ENCODE results near the gene RNF217. TPM values are rescaled to one million over a fixed set of nuclear protein-coding genes. Genes with fewer than 3 reads are reported as not detected.

Gene RNF217
- total RNA-seq, 4 donors from 2014 or later, result 6.0 to 24.3 (median 16.0) TPM

DNA sequence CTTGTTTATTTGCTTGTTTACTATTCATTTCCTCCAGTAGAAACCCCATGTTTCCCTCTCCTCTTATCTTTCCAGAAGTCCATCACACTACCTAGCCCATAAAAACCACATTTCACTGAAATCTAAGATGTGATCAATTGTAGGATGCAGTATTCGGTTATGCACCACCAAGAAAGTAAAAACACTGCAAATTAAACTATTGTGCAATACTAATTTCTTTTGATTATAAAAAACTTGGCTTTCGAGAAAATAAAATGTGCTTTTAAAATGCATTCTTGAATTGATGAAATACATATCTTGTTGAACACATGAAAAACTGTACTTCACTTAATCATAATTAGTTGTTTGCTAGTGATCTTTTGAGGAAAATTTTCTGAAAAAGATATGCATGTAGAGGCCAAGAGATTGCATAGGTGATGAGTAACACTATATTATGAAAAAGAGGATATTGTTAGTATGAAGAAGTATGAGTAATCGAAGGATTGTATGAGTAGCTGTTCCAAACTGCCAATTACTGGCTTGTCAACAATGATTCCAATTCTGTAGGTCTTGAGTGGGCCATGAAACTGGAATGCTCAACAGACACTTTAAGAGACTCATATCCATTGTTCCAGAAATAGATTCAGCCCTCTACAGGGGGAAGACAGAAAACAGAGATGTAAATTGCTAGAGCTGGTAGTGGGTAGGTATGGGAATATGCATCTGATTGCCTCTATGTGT lies 79.7 kb downstream of the RNF217 start:
- Histone ChIP-seq H3K4me3 (no peak overlapping the region), H3K4me1 (peaks cover 0 to 7% (median 0%) of the 10 kb centered on the region in 4 donors), H3K9me3 (no peaks in the 10 kb centered on the region), H3K27me3 (no peaks in the 10 kb centered on the region), H3K27ac (no peak overlapping the region), H3K36me3 (no peaks in the 10 kb centered on the region)
- DNase-seq, result no peak
- 75% methylated on average over 3 of the region's 3 CpGs for WGBS, 2 donors (ENCODE audit: low coverage in 1 of 2)
- intact Hi-C loops (cut with DNase I; ENCODE audit: low total_unique reads) (no loop called here), in situ Hi-C loops (cut with MboI; ENCODE audit: low pct_ligation_motif_present in 1 of 4, low pct_unique_long_range_greater_than_20kb in 1 of 4, low sequenced_read_pairs in 3 of 4) (no loop called here)
- TF ChIP-seq, protein P1, sequence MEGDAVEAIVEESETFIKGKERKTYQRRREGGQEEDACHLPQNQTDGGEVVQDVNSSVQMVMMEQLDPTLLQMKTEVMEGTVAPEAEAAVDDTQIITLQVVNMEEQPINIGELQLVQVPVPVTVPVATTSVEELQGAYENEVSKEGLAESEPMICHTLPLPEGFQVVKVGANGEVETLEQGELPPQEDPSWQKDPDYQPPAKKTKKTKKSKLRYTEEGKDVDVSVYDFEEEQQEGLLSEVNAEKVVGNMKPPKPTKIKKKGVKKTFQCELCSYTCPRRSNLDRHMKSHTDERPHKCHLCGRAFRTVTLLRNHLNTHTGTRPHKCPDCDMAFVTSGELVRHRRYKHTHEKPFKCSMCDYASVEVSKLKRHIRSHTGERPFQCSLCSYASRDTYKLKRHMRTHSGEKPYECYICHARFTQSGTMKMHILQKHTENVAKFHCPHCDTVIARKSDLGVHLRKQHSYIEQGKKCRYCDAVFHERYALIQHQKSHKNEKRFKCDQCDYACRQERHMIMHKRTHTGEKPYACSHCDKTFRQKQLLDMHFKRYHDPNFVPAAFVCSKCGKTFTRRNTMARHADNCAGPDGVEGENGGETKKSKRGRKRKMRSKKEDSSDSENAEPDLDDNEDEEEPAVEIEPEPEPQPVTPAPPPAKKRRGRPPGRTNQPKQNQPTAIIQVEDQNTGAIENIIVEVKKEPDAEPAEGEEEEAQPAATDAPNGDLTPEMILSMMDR (IDR thresholded peaks at IDR 0.05), result no peak
- TF ChIP-seq POLR2A (IDR thresholded peaks at IDR 0.05), result no peak
- no peak for TF ChIP-seq EP300 (IDR thresholded peaks at IDR 0.05; ENCODE audit: low read depth)
- TF ChIP-seq POLR2AphosphoS5 (IDR thresholded peaks at IDR 0.05), result no peak

DNA sequence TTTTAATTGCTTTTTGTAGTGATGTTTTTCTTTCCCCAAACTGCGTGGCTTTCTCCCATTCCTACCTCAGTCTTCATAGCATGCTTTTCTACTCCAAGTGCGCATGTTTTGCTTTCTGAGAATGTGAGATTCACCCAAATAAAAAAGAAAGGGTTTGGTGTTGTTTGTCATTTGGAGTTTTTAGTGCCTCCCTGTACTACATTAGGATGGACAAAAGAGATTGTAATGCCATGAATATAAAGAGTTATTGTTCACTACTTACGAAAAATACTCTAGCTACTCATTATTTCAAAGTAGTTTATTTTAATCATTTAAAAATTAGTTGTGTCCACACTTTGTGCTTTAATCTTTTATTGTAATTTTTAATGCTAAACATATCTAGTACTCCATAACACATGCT lies 81.8 kb downstream of the RNF217 start:
- 65 to 77% methylated on average over 3 of the region's 3 CpGs for WGBS, 2 donors (ENCODE audit: low coverage in 1 of 2)
- Histone ChIP-seq H3K4me1 (peaks cover 0 to 8% (median 0%) of the 10 kb centered on the region in 4 donors), H3K36me3 (no peaks in the 10 kb centered on the region), H3K27me3 (no peaks in the 10 kb centered on the region), H3K4me3 (no peak overlapping the region), H3K27ac (no peak overlapping the region), H3K9me3 (no peaks in the 10 kb centered on the region)
- intact Hi-C loops (cut with DNase I; ENCODE audit: low total_unique reads), result no loop called here
- DNase-seq, result no peak
- TF ChIP-seq EP300 (IDR thresholded peaks at IDR 0.05; ENCODE audit: low read depth) (no peak), POLR2A (IDR thresholded peaks at IDR 0.05) (no peak), POLR2AphosphoS5 (IDR thresholded peaks at IDR 0.05) (no peak)
- TF ChIP-seq, protein P1 (IDR thresholded peaks at IDR 0.05), result no peak
- in situ Hi-C loops (cut with MboI; ENCODE audit: low pct_ligation_motif_present in 1 of 4, low pct_unique_long_range_greater_than_20kb in 1 of 4, low sequenced_read_pairs in 3 of 4), result no loop called here

DNA sequence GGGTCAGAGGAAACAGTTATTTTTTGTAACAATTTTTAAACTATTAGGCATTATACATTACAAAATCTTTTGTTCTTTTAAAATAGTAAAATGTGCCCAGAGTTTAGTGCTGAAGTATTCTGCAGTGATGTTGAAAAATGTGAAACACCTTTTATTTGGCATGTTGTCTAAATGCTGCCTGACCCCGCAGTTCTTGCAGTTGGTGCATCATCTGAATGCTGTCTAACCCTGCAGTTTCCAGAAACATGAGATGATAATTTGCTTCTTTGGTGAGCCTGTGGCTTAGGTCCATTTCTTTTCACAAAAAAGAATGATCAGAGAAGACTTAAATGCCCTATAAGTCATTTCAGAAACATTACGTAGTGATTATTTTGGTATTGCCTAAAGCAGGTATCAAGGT lies 82.4 kb downstream of the RNF217 start:
- WGBS, 2 donors (ENCODE audit: low coverage in 1 of 2), result 90 to 93% methylated on average over 2 of the region's 2 CpGs
- no peaks in the 10 kb centered on the region for H3K36me3 ChIP-seq
- H3K4me3 ChIP-seq, result no peak overlapping the region
- in situ Hi-C loops (cut with MboI; ENCODE audit: low pct_ligation_motif_present in 1 of 4, low pct_unique_long_range_greater_than_20kb in 1 of 4, low sequenced_read_pairs in 3 of 4) (no loop called here), intact Hi-C loops (cut with DNase I; ENCODE audit: low total_unique reads) (no loop called here)
- H3K27me3 ChIP-seq, result no peaks in the 10 kb centered on the region
- no peak overlapping the region for H3K27ac ChIP-seq
- TF ChIP-seq POLR2AphosphoS5 (IDR thresholded peaks at IDR 0.05) (no peak), EP300 (IDR thresholded peaks at IDR 0.05; ENCODE audit: low read depth) (no peak), POLR2A (IDR thresholded peaks at IDR 0.05) (no peak)
- TF ChIP-seq, protein P1 (IDR thresholded peaks at IDR 0.05), result no peak
- peaks cover 0 to 10% (median 0%) of the 10 kb centered on the region in 4 donors for H3K4me1 ChIP-seq
- no peaks in the 10 kb centered on the region for H3K9me3 ChIP-seq
- no peak for DNase-seq

DNA sequence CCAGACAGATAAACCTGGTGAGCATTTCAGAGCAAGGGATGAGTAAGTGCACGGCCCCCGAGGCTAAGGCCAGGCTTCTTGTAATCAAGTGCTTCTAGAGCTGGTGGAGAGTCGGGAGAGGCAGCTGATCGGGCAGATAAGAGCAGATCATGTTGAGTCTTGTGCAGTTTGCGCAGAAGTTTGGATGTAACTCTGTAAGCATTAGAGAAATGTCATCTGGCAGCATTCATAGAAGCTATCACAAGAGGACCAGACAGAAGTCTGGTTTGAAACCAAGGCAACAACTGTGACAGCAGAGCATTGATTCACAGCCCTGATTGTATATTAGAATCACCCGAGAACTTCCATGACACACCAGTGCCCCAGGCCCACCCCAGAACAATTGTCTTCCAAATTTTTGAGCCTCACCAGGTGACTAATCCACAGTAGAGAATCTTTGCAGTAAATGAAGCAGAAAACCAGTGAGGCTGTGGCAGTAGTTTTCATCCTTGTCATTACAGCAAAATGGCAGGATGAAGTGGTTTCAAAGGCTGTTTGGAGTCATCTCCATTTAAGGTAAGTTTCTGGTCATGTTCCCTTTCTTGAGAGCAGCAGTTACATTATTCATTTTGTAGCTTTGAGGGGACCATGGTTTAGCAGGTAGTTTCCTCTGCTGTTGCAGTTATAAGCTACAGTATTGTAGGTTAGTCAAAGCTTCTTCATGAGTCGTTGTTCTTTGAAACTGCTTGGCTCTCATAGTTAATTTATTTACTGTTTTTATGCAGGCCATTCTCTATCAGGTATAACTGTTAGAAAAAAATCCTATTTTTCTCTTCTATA lies 84.1 kb downstream of the RNF217 start:
- WGBS, 2 donors (ENCODE audit: low coverage in 1 of 2), result 78 to 84% methylated on average over 6 to 7 of the region's 7 CpGs
- no peak overlapping the region for H3K27ac ChIP-seq
- intact Hi-C loops (cut with DNase I; ENCODE audit: low total_unique reads), result no loop called here
- peaks cover 0 to 10% (median 0%) of the 10 kb centered on the region in 4 donors for H3K4me1 ChIP-seq
- no peaks in the 10 kb centered on the region for H3K27me3 ChIP-seq
- in situ Hi-C loops (cut with MboI; ENCODE audit: low pct_ligation_motif_present in 1 of 4, low pct_unique_long_range_greater_than_20kb in 1 of 4, low sequenced_read_pairs in 3 of 4), result no loop called here
- no peak for DNase-seq
- TF ChIP-seq POLR2AphosphoS5 (IDR thresholded peaks at IDR 0.05) (no peak), POLR2A (IDR thresholded peaks at IDR 0.05) (no peak), EP300 (IDR thresholded peaks at IDR 0.05; ENCODE audit: low read depth) (no peak)
- TF ChIP-seq, protein P1 (IDR thresholded peaks at IDR 0.05), result no peak
- no peaks in the 10 kb centered on the region for H3K36me3 ChIP-seq
- H3K4me3 ChIP-seq, result no peak overlapping the region
- no peaks in the 10 kb centered on the region for H3K9me3 ChIP-seq

Data from transverse colon (tissue), 4 donors.